Dendritic cell treated with granulocyte-macrophage colony-stimulating factor and Interleukin-4, amounts not matched to agents 40 ng/mL and 50 ng/mL, for 4 days (primary cell): ENCODE measurements around the gene PLEK.
A peak's percentile ranks its signal among the peaks of the same experiment; 100 is the strongest.
"Not testable (repeated sequence)": the region's sequence is repeated elsewhere in the genome, so short reads cannot be mapped to it uniquely, and the experiment has no call there.

Experiments used
- H3K27ac Mint-ChIP-seq: one replicate; pipeline ENCODE4 v1.8.0; 2022; ENCODE audit warnings: mild to moderate bottlenecking, mixed read lengths
- H3K27me3 Mint-ChIP-seq: one replicate; pipeline ENCODE4 v1.8.0; 2022; ENCODE audit warnings: mild to moderate bottlenecking, mixed read lengths
- H3K36me3 Mint-ChIP-seq: one replicate; pipeline ENCODE4 v1.8.0; 2022; ENCODE audit warnings: low read depth, mixed read lengths
- H3K4me1 Mint-ChIP-seq: one replicate; pipeline ENCODE4 v1.8.0; 2022; ENCODE audit warnings: low read depth, mixed read lengths
- H3K4me3 Mint-ChIP-seq: one replicate; pipeline ENCODE4 v1.8.0; 2022; ENCODE audit warnings: mild to moderate bottlenecking, moderate library complexity, mixed read lengths
- H3K9me3 Mint-ChIP-seq: one replicate; pipeline ENCODE4 v1.8.0; 2022; ENCODE audit warnings: mixed read lengths
- intact Hi-C: fragments of 100-400 bp; cut with micrococcal nuclease; formaldehyde crosslinking; loops from one replicate; pipeline ENCODE4 v1.15.0; 2022

The PLEK gene

DNA sequence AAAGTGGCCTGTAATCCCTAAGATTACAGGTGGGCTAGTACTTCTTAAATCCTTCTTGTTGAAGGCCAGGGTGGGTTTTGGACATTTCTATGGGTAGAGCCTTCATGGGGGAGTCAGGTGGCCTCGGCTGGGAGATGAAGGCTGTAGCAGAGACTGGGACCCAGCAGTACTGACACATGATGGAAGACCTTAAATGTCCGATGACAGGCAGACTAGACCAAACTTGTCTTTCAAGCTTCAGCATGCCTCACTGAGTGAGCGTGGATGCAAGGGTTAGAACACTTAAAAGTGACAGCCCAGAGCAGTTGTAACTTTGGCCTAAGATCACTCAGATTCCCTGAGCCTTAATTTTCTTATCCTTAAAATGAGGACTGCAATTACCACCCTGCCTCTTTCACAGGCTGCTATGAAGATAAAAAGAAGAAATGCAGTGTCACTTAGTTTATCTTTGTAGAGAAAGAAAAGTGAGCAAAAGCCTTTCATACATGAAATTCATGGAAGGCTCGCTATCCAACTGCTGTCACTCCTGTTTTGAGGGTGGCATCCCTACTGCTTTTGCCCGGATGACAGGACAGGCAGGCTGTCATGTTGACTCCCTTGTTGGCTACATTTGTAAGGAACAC is 19.5 kb downstream of the PLEK start:
- H3K9me3 Mint-ChIP-seq: no peaks in the 10 kb centered on the region
- no peaks in the 10 kb centered on the region for H3K27me3 Mint-ChIP-seq
- H3K27ac Mint-ChIP-seq: peak overlapping the region; percentile 56
- intact Hi-C loops: loop anchor here (2.0 kb wide), 1 partner anchor 14 kb away; no protein-coding TSS in a partner anchor
- H3K4me1 Mint-ChIP-seq: peaks cover 94% of the 10 kb centered on the region
- H3K36me3 Mint-ChIP-seq: peaks cover 100% of the 10 kb centered on the region
- no peak overlapping the region for H3K4me3 Mint-ChIP-seq

DNA sequence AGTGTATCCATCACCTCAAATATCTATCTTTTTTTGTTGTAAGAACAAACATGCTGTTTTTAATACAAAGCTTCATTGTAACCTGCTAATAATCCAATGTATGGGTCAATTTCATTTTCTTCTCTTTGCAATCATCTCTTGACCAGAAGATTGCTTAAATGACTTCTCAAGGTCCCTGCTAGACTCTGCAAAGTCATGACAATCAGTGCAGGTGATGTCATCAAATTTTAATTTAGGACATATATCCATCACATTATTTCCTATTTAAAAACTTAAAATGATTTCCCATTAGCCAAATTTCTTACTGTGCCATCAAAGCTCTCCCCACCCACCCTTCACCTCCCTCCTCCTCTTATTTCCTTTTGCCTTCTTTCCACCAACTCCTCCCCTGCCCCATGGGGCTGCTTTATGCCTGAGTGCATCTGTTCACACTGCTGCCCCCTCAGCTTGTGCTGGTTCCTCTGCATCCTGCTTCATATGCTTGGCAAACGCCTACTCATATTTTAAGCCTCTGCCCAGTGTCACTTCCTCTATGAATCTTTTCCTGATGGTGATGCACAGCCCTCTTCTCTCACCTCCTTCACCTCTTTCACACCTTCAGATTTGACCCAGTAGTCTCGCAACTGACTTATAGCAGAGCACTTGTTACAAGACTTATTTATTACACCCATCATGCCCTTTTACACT is 20.3 kb downstream of the PLEK start:
- Mint-ChIP-seq H3K4me3 (no peak overlapping the region), H3K4me1 (peaks cover 92% of the 10 kb centered on the region), H3K27ac (peak overlapping the region; percentile 56), H3K36me3 (peaks cover 100% of the 10 kb centered on the region), H3K27me3 (no peaks in the 10 kb centered on the region), H3K9me3 (no peaks in the 10 kb centered on the region)
- intact Hi-C loops: loop anchor here (2.0 kb wide), 1 partner anchor 15 kb away; no protein-coding TSS in a partner anchor

- no peaks in the 10 kb centered on the region for H3K27me3 Mint-ChIP-seq
- no peak overlapping the region for H3K4me3 Mint-ChIP-seq
- no peaks in the 10 kb centered on the region for H3K9me3 Mint-ChIP-seq
- H3K36me3 Mint-ChIP-seq: peaks cover 100% of the 10 kb centered on the region
- peak overlapping the region; percentile 73 for H3K27ac Mint-ChIP-seq
- intact Hi-C loops: loop anchor here (2.0 kb wide), 2 partner anchors 15 to 23 kb away; no protein-coding TSS in a partner anchor
- peaks cover 89% of the 10 kb centered on the region for H3K4me1 Mint-ChIP-seq
Measured at GRCh38 chr2:68385907-68386287, 20.8 kb downstream of the PLEK start.

DNA sequence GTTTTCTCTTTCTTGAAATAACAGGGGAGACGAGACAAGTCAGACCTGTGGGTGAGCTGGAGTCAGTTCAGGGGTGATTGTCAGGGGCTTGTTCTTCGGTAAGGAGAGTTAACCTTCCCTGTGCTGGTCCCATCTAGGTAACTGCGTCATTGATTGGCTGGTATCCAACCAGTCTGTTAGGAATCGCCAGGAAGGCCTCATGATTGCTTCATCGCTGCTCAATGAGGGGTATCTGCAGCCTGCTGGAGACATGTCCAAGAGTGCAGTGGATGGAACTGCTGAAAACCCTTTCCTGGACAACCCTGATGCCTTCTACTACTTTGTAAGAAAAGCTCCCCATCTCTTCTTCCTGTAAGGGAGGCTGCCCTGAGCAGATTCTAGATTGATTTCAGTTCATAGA is 21.3 kb downstream of the PLEK start:
- peak overlapping the region; percentile 73 for H3K27ac Mint-ChIP-seq
- peaks cover 100% of the 10 kb centered on the region for H3K36me3 Mint-ChIP-seq
- intact Hi-C loops: loop anchor here (2.0 kb wide), 1 partner anchor 24 kb away; no protein-coding TSS in a partner anchor
- no peaks in the 10 kb centered on the region for H3K9me3 Mint-ChIP-seq
- H3K4me3 Mint-ChIP-seq: no peak overlapping the region
- H3K4me1 Mint-ChIP-seq: peaks cover 89% of the 10 kb centered on the region
- H3K27me3 Mint-ChIP-seq: no peaks in the 10 kb centered on the region

GRCh38 chr2:68387408-68388350 is 22.6 kb downstream of the PLEK start:
- Mint-ChIP-seq H3K27ac (peak overlapping the region; percentile 73), H3K27me3 (no peaks in the 10 kb centered on the region), H3K4me3 (peak overlapping the region; percentile 10), H3K36me3 (peaks cover 100% of the 10 kb centered on the region), H3K9me3 (no peaks in the 10 kb centered on the region), H3K4me1 (peaks cover 87% of the 10 kb centered on the region)
- intact Hi-C loops: loop anchor here (2.0 kb wide), 1 partner anchor 25 kb away; no protein-coding TSS in a partner anchor

- H3K4me3 Mint-ChIP-seq: no peak overlapping the region
- intact Hi-C loops: no loop called here
Measured at GRCh38 chr2:68388358-68388757, 23.3 kb downstream of the PLEK start.

GRCh38 chr2:68388772-68389171 is 23.7 kb downstream of the PLEK start:
- Mint-ChIP-seq H3K4me1 (peaks cover 77% of the 10 kb centered on the region), H3K27ac (peak overlapping the region; percentile 73), H3K4me3 (peak overlapping the region; percentile 10), H3K9me3 (no peaks in the 10 kb centered on the region), H3K36me3 (peaks cover 100% of the 10 kb centered on the region), H3K27me3 (no peaks in the 10 kb centered on the region)
- intact Hi-C loops: no loop called here

More at GRCh38 chr2:68388358-68388757, 23.3 kb downstream of the PLEK start:
- Mint-ChIP-seq H3K9me3 (no peaks in the 10 kb centered on the region), H3K4me1 (peaks cover 81% of the 10 kb centered on the region), H3K36me3 (peaks cover 100% of the 10 kb centered on the region), H3K27me3 (no peaks in the 10 kb centered on the region), H3K27ac (peak overlapping the region; percentile 73)

- intact Hi-C loops: no loop called here
- Mint-ChIP-seq H3K27me3 (no peaks in the 10 kb centered on the region), H3K36me3 (peaks cover 100% of the 10 kb centered on the region), H3K4me1 (peaks cover 65% of the 10 kb centered on the region), H3K9me3 (no peaks in the 10 kb centered on the region), H3K27ac (peak overlapping the region; percentile 73), H3K4me3 (no peak overlapping the region)
Measured at GRCh38 chr2:68390114-68390513, 25.0 kb downstream of the PLEK start.

DNA sequence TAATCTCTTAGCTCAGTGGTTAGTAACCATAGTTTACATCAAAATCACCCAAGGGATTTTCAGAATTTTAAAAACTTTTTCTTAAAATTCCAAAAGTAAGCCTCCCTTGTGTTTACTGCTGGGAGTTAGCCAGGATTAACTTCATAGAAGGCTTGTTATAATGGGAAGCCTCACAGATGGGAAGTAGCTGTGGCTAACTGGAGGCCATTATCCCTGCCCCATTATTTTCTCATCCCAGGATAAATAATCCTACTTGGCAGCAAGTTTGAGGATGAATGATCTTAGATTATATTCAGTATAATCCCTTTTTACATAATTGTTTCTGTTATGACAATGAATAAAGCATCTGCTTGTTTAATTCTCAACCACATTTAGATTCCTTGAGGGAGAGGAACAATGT is 25.5 kb downstream of the PLEK start:
- H3K27me3 Mint-ChIP-seq: no peaks in the 10 kb centered on the region
- H3K9me3 Mint-ChIP-seq: no peaks in the 10 kb centered on the region
- H3K4me3 Mint-ChIP-seq: no peak overlapping the region
- intact Hi-C loops: no loop called here
- H3K36me3 Mint-ChIP-seq: peaks cover 100% of the 10 kb centered on the region
- H3K27ac Mint-ChIP-seq: peak overlapping the region; percentile 65
- peaks cover 60% of the 10 kb centered on the region for H3K4me1 Mint-ChIP-seq

- intact Hi-C loops: no loop called here
- Mint-ChIP-seq H3K4me3 (no peak overlapping the region), H3K27me3 (no peaks in the 10 kb centered on the region), H3K27ac (peak overlapping the region; percentile 65), H3K36me3 (peaks cover 100% of the 10 kb centered on the region), H3K4me1 (peaks cover 59% of the 10 kb centered on the region), H3K9me3 (no peaks in the 10 kb centered on the region)
Measured at GRCh38 chr2:68391099-68391498, 26.0 kb downstream of the PLEK start.

DNA sequence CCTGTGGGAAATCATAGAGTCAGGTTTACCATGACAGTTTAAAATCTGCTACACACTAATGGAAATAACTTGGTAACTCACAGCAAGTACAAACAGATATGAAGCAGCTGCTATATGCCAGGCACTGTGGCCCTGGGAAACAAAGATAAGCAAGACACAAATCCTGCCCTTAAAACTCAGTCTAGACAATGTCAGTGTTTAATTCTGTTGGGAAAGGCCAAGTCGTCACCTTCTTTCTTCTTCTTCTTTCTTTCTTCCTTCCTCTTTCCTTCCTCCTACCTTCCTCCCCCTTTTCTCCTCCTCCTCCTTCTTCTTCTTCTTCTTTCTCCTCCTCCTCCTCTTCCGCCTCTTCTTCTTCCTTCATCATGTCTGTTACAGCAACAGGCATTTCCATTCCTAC is 26.8 kb downstream of the PLEK start:
- intact Hi-C loops: no loop called here
- Mint-ChIP-seq H3K36me3 (peaks cover 100% of the 10 kb centered on the region), H3K27ac (peak overlapping the region; percentile 62), H3K4me3 (no peak overlapping the region), H3K27me3 (no peaks in the 10 kb centered on the region), H3K4me1 (peaks cover 57% of the 10 kb centered on the region), H3K9me3 (no peaks in the 10 kb centered on the region)

- H3K27me3 Mint-ChIP-seq: no peaks in the 10 kb centered on the region
- H3K27ac Mint-ChIP-seq: no peak overlapping the region
- H3K36me3 Mint-ChIP-seq: peaks cover 100% of the 10 kb centered on the region
- peaks cover 11% of the 10 kb centered on the region for H3K9me3 Mint-ChIP-seq
- intact Hi-C loops: no loop called here
- H3K4me3 Mint-ChIP-seq: no peak overlapping the region
- peaks cover 35% of the 10 kb centered on the region for H3K4me1 Mint-ChIP-seq
Measured at GRCh38 chr2:68396093-68396492, 31.0 kb downstream of the PLEK start.

GRCh38 chr2:68397704-68398263 is 32.7 kb downstream of the PLEK start:
- Mint-ChIP-seq H3K9me3 (peaks cover 11% of the 10 kb centered on the region), H3K36me3 (peaks cover 100% of the 10 kb centered on the region), H3K4me1 (peaks cover 37% of the 10 kb centered on the region)
- H3K27ac Mint-ChIP-seq, H3K27me3 Mint-ChIP-seq, H3K4me3 Mint-ChIP-seq, intact Hi-C loops: not testable (repeated sequence)
